RWPE2 (cell line): Measurements from ENCODE around the gene NPM1.
A peak's percentile ranks its signal among the peaks of the same experiment; 100 is the strongest.

Source experiments
- ATAC-seq: fragments of 200-7000 bp; cut with Tn5 transposase; 3 replicates; pipeline ENCODE4 v1.9.1; 2021; ENCODE audit warnings: low read depth
- DNase-seq: peaks from one replicate; pipeline ENCODE4 v3.0.0-alpha.2; 2020; ENCODE audit warnings: low spot score
- H3K27ac ChIP-seq: fragments of 450-650 bp; 2 replicates; pipeline ENCODE4 v1.5.1; 2017; ENCODE audit warnings: mild to moderate bottlenecking; ENCODE audit not compliant: poor library complexity, severe bottlenecking
- H3K27me3 ChIP-seq: fragments of 250-450 bp; sonication (Bioruptor Pico); 2 replicates; pipeline ENCODE4 v1.5.1; 2021; ENCODE audit warnings: mild to moderate bottlenecking, moderate library complexity; ENCODE audit not compliant: insufficient read depth, poor library complexity, severe bottlenecking
- H3K36me3 ChIP-seq: fragments of 250-450 bp; sonication (Bioruptor Pico); 2 replicates; pipeline ENCODE4 v1.5.1; 2020; ENCODE audit warnings: low read depth, mild to moderate bottlenecking, moderate library complexity
- H3K4me1 ChIP-seq: fragments of 250-450 bp; sonication (Bioruptor Pico); 2 replicates; pipeline ENCODE4 v1.5.1; 2021; ENCODE audit warnings: mild to moderate bottlenecking, moderate library complexity; ENCODE audit not compliant: insufficient read depth, poor library complexity, severe bottlenecking
- H3K4me3 ChIP-seq: fragments of 250-450 bp; sonication (Bioruptor Pico); 2 replicates; pipeline ENCODE4 v1.5.1; 2021; ENCODE audit warnings: mild to moderate bottlenecking, moderate library complexity; ENCODE audit not compliant: severe bottlenecking
- H3K9me3 ChIP-seq: fragments of 250-450 bp; sonication (Bioruptor Pico); 2 replicates; pipeline ENCODE4 v1.5.1; 2021; ENCODE audit warnings: mild to moderate bottlenecking, moderate library complexity; ENCODE audit not compliant: severe bottlenecking
- CTCF ChIP-seq: fragments of 450-650 bp; IDR thresholded peaks from one replicate; pipeline ENCODE4 v1.5.1; 2017; ENCODE audit warnings: mild to moderate bottlenecking, moderate library complexity; ENCODE audit not compliant: poor library complexity, severe bottlenecking

Gene NPM1

DNA sequence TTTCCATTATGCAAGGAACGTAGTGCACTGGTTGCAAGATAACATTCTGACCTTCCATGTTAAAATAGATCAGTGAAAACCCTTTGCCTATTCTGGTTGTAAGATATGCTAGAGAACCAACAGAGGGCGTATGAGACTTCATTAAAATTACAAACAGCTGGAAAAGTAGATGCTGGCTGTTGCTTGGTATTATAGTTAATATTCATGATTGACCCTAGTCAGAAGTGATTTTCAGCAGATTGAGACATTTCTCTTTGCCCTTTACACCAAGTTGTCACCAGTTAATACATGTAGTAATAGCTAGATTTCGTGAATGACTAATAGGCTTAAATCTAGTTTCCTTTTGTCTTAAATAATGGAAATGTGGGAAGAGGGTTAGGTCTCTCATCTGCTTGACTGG, 18.0 kb downstream of the NPM1 start:
- Histone ChIP-seq H3K27ac (no peak overlapping the region), H3K27me3 (no peaks in the 10 kb centered on the region), H3K36me3 (peaks cover 75% of the 10 kb centered on the region), H3K9me3 (no peaks in the 10 kb centered on the region), H3K4me3 (no peak overlapping the region), H3K4me1 (no peaks in the 10 kb centered on the region)
- peak; percentile 61 for TF ChIP-seq CTCF
- DNase-seq (no peak), ATAC-seq (peak; percentile 45)

- DNase-seq: no peak
- no peak overlapping the region for H3K4me3 ChIP-seq
- ATAC-seq: no peak
These were observed 19.6 kb downstream of the NPM1 start for GRCh38 chr5:171407234-171407633.

GRCh38 chr5:171409164-171410136, 21.8 kb downstream of the NPM1 start:
- ATAC-seq (peak; percentile 2; the same call in 1 of the 3 replicates), DNase-seq (peak; percentile 11)
- no peak for TF ChIP-seq CTCF
- peaks cover 97% of the 10 kb centered on the region for H3K36me3 ChIP-seq
- H3K27me3 ChIP-seq: no peaks in the 10 kb centered on the region
- no peaks in the 10 kb centered on the region for H3K4me1 ChIP-seq
- no peak overlapping the region for H3K27ac ChIP-seq
- H3K4me3 ChIP-seq: no peak overlapping the region
- H3K9me3 ChIP-seq: no peaks in the 10 kb centered on the region

More at GRCh38 chr5:171407234-171407633, 19.6 kb downstream of the NPM1 start:
- H3K4me1 ChIP-seq: no peaks in the 10 kb centered on the region
- H3K27ac ChIP-seq: no peak overlapping the region
- H3K27me3 ChIP-seq: no peaks in the 10 kb centered on the region
- peaks cover 78% of the 10 kb centered on the region for H3K36me3 ChIP-seq
- no peak for TF ChIP-seq CTCF
- H3K9me3 ChIP-seq: no peaks in the 10 kb centered on the region

- H3K36me3 ChIP-seq: peaks cover 91% of the 10 kb centered on the region
- no peaks in the 10 kb centered on the region for H3K27me3 ChIP-seq
- no peaks in the 10 kb centered on the region for H3K9me3 ChIP-seq
- DNase-seq (no peak), ATAC-seq (no peak)
- H3K4me3 ChIP-seq: no peak overlapping the region
- no peak overlapping the region for H3K27ac ChIP-seq
- no peak for TF ChIP-seq CTCF
- no peaks in the 10 kb centered on the region for H3K4me1 ChIP-seq
These were observed 22.5 kb downstream of the NPM1 start for GRCh38 chr5:171410181-171410580.

GRCh38 chr5:171412186-171412585, 24.5 kb downstream of the NPM1 start:
- DNase-seq (no peak), ATAC-seq (no peak)
- TF ChIP-seq CTCF: no peak
- Histone ChIP-seq H3K27me3 (no peaks in the 10 kb centered on the region), H3K27ac (no peak overlapping the region), H3K9me3 (no peaks in the 10 kb centered on the region), H3K4me1 (no peaks in the 10 kb centered on the region), H3K36me3 (peaks cover 71% of the 10 kb centered on the region), H3K4me3 (no peak overlapping the region)
